Activated CD8-positive, alpha-beta T cell treated with anti-CD3 and anti-CD28 coated beads for 36 hours (primary cell): Measurements from ENCODE around the gene CBR1. TPM values are rescaled to one million over a fixed set of nuclear protein-coding genes. Genes with fewer than 3 reads are reported as not detected.
A peak's percentile ranks its signal among the peaks of the same experiment; 100 is the strongest.

Source experiments
- ATAC-seq: fragments of 200-7000 bp; cut with Tn5 transposase; one replicate; pipeline ENCODE4 v1.10.0; 2021; ENCODE audit warnings: mild to moderate bottlenecking, moderate library complexity
- CTCF ChIA-PET: fragments of 350-600 bp; sonication (Branson Sonifier 250); formaldehyde crosslinking; loops from one replicate; lab custom pipeline; 2021; ENCODE audit warnings: antibody characterized with exemption; lab: Charles Lee
- POLR2A ChIA-PET: fragments of 350-600 bp; sonication (Branson Sonifier 250); formaldehyde crosslinking; loops from one replicate; lab custom pipeline; 2021; ENCODE audit warnings: antibody characterized with exemption; lab: Charles Lee
- DNase-seq: peaks from one replicate; pipeline ENCODE4 v3.0.0-alpha.2; 2020
- H3K27ac Mint-ChIP-seq: one replicate; pipeline ENCODE4 v1.8.0; 2021; ENCODE audit warnings: mild to moderate bottlenecking, mixed read lengths
- H3K27me3 Mint-ChIP-seq: one replicate; pipeline ENCODE4 v1.8.0; 2021; ENCODE audit warnings: mixed read lengths
- H3K36me3 Mint-ChIP-seq: one replicate; pipeline ENCODE4 v1.8.0; 2021; ENCODE audit warnings: low read depth, mixed read lengths
- H3K4me1 Mint-ChIP-seq: one replicate; pipeline ENCODE4 v1.8.0; 2021; ENCODE audit warnings: low read depth, mixed read lengths
- H3K4me3 Mint-ChIP-seq: one replicate; pipeline ENCODE4 v1.8.0; 2021; ENCODE audit warnings: mild to moderate bottlenecking, moderate library complexity, mixed read lengths
- H3K9me3 Mint-ChIP-seq: one replicate; pipeline ENCODE4 v1.8.0; 2021; ENCODE audit warnings: mixed read lengths
- CTCF ChIP-seq: fragments of 200-600 bp; IDR thresholded peaks from one replicate; pipeline ENCODE4 v1.8.0; 2022; ENCODE audit warnings: antibody characterized with exemption, mild to moderate bottlenecking
- intact Hi-C: fragments of 100-400 bp; cut with micrococcal nuclease; formaldehyde crosslinking; loops from one replicate; pipeline ENCODE4 v1.10.0; 2022
- total RNA-seq, 2 experiments: library from RNA; stranded (reverse); gene quantifications; one replicate each; pipeline ENCODE4 v1.2.3, GENCODE V29; 2021

Gene CBR1
- total RNA-seq, 2 experiments from 2014 or later = 37.1 to 43.2 TPM

GRCh38 chr21:36079671-36080070 lies 9.8 kb downstream of the CBR1 start:
- peak overlapping the region; percentile 64 for H3K4me3 Mint-ChIP-seq
- ATAC-seq (no peak), DNase-seq (no peak)
- no peaks in the 10 kb centered on the region for H3K27me3 Mint-ChIP-seq
- intact Hi-C loops = no loop called here
- H3K9me3 Mint-ChIP-seq = no peaks in the 10 kb centered on the region
- ChIA-PET POLR2A (interaction anchor here (0.6 to 1.4 kb wide), 2 partner anchors 20 to 349 kb away, joined by 3 to 5 read pairs; partner anchors contain the start of gene SETD4), CTCF (interaction anchor here (1.9 kb wide), 1 partner anchor 33 kb away, joined by 5 read pairs; no protein-coding TSS in a partner anchor)
- H3K4me1 Mint-ChIP-seq = peaks cover 33% of the 10 kb centered on the region
- H3K36me3 Mint-ChIP-seq = no peaks in the 10 kb centered on the region
- TF ChIP-seq CTCF = no peak
- H3K27ac Mint-ChIP-seq = peak overlapping the region; percentile 89

GRCh38 chr21:36080386-36080785 lies 10.6 kb downstream of the CBR1 start:
- DNase-seq (no peak), ATAC-seq (no peak)
- H3K4me3 Mint-ChIP-seq = no peak overlapping the region
- H3K27me3 Mint-ChIP-seq = no peaks in the 10 kb centered on the region
- POLR2A ChIA-PET = no interaction called here
- H3K36me3 Mint-ChIP-seq = no peaks in the 10 kb centered on the region
- H3K4me1 Mint-ChIP-seq = peaks cover 29% of the 10 kb centered on the region
- CTCF ChIA-PET = no interaction called here
- no peak overlapping the region for H3K27ac Mint-ChIP-seq
- intact Hi-C loops = no loop called here
- no peak for TF ChIP-seq CTCF
- no peaks in the 10 kb centered on the region for H3K9me3 Mint-ChIP-seq

DNA sequence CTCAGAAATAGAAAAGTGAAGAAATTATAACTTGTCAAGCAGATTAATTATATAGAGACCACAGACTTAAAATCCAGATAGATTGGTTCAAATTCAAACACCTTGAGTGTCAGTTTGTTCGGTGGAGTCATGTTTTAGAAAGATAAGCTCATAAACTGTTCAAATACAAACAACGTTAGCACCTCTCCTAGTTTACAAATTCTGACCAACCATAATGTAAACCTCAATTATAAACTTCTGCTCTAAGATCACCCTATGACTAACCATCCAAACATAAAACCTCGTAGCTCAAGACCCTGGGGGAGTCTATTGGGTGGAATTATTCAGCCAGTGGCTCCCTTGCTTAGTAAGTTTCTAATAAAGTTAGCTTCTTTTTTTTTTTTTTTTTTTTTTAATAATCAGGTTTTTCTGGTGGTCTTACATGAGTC lies 12.4 kb downstream of the CBR1 start:
- peaks cover 17% of the 10 kb centered on the region for H3K4me1 Mint-ChIP-seq
- H3K27me3 Mint-ChIP-seq = no peaks in the 10 kb centered on the region
- no peak overlapping the region for H3K27ac Mint-ChIP-seq
- ChIA-PET POLR2A (interaction anchor here (0.6 to 1.5 kb wide), 2 partner anchors 11 to 31 kb away, joined by 3 to 4 read pairs; no protein-coding TSS in a partner anchor), CTCF (interaction anchor here (1.4 kb wide), 1 partner anchor 31 kb away, joined by 7 read pairs; no protein-coding TSS in a partner anchor)
- no peak overlapping the region for H3K4me3 Mint-ChIP-seq
- no peak for ATAC-seq
- no peak for TF ChIP-seq CTCF
- no peak for DNase-seq
- no peaks in the 10 kb centered on the region for H3K9me3 Mint-ChIP-seq
- no peaks in the 10 kb centered on the region for H3K36me3 Mint-ChIP-seq
- intact Hi-C loops = no loop called here

DNA sequence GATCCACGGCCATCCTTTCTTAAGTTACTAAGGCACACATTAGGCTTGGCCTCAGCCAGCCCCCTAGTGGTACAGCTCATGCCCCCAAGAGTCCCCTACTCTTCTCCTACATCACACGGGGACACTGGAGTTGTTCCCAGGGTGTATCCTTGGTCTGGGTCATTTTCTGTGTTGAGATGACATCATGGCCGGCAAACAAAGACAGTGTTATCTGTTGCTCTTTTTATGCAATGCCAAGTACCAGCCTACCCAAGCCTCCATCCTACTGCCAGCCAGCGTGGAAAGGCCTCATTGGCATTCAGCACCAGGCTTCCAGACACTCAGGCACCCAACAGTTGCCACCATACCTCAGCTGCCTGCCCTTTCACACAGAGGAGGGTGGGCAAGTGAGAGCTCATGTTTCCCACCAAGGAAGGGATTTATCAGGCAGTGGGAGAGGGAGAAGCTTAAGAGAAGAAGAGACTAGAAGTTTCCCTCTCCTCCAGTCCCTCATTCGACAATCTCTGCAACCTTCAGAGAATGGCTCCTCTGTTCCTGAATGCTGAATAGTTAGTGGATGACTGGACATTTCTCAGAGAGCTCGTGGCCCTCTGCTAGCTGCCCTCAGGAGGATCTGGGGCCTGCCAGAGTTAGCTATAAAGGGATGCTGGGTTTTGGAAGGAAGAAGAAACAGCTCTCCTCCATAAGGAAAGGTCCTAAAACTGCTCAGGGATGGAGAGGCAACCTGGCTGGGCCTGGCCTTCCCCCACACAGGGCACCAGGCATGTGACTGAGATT lies 17.7 kb downstream of the CBR1 start:
- CTCF ChIA-PET = interaction anchor here (1.1 to 1.8 kb wide), 4 partner anchors 13 to 155 kb away, joined by 3 to 6 read pairs (median 5); partner anchors contain the start of gene CBR1
- Mint-ChIP-seq H3K27ac (no peak overlapping the region), H3K4me1 (peaks cover 2% of the 10 kb centered on the region), H3K36me3 (no peaks in the 10 kb centered on the region), H3K4me3 (no peak overlapping the region), H3K27me3 (no peaks in the 10 kb centered on the region), H3K9me3 (no peaks in the 10 kb centered on the region)
- no peak for ATAC-seq
- DNase-seq = no peak
- intact Hi-C loops = no loop called here
- TF ChIP-seq CTCF = no peak
- POLR2A ChIA-PET = interaction anchor here (1.0 to 1.3 kb wide), 2 partner anchors 15 to 16 kb away, joined by 3 to 4 read pairs; no protein-coding TSS in a partner anchor

GRCh38 chr21:36089946-36090345 lies 20.1 kb downstream of the CBR1 start:
- Mint-ChIP-seq H3K9me3 (peaks cover 12% of the 10 kb centered on the region), H3K27ac (no peak overlapping the region), H3K36me3 (peaks cover 7% of the 10 kb centered on the region), H3K4me3 (no peak overlapping the region), H3K27me3 (peaks cover 5% of the 10 kb centered on the region), H3K4me1 (peaks cover 2% of the 10 kb centered on the region)
- CTCF ChIA-PET = interaction anchor here (1.4 kb wide), 1 partner anchor 15 kb away, joined by 4 read pairs; no protein-coding TSS in a partner anchor
- intact Hi-C loops = no loop called here
- ATAC-seq = no peak
- POLR2A ChIA-PET = interaction anchor here (0.6 kb wide), 1 partner anchor 9 kb away, joined by 5 read pairs; no protein-coding TSS in a partner anchor
- no peak for DNase-seq
- no peak for TF ChIP-seq CTCF
